GM19193 (cell line): ENCODE data around the gene CCS.
A peak's percentile ranks its signal among the peaks of the same experiment; 100 is the strongest.

ENCODE experiments used
- POLR2A ChIP-seq: IDR thresholded peaks from 4 replicates; pipeline ENCODE4 v1.6.1; 2011; ENCODE audit not compliant: insufficient read depth, insufficient read length; ENCODE audit errors: extremely low read depth

Gene CCS

DNA sequence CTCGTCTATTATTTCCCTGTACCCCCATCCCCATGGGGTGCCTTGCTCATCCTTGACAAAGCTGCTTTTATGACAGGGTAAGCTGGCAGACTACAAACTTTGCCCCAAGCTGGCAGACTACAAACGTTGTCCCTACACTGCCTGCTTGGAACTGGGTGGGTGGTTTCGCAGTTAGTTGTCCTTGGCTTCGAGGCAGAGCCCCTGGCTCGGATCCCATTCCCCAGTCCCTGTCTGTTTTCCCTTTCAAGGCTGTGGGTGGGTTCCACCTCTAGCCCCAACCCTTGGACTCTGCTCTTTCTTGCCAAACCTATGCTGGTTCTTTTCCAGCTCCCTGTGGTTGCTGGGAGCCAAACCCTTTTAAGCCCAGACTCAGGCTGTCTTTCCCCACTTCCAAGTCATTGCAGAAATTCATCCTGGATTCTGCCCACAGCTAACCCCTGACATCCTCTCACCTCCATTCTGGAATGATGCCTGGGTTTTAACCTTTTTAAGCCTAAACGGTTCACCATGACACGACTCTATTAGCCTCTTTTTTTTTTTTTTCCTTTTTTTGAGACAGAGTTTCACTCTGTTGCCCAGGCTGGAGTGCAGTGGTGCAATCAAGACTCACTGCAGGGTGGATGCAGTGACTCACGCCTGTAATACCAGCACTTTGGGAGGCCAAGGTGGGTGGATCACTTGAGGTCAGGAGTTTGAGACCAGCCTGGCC is 14.3 kb downstream of the CCS start:
- no peak for TF ChIP-seq POLR2A

DNA sequence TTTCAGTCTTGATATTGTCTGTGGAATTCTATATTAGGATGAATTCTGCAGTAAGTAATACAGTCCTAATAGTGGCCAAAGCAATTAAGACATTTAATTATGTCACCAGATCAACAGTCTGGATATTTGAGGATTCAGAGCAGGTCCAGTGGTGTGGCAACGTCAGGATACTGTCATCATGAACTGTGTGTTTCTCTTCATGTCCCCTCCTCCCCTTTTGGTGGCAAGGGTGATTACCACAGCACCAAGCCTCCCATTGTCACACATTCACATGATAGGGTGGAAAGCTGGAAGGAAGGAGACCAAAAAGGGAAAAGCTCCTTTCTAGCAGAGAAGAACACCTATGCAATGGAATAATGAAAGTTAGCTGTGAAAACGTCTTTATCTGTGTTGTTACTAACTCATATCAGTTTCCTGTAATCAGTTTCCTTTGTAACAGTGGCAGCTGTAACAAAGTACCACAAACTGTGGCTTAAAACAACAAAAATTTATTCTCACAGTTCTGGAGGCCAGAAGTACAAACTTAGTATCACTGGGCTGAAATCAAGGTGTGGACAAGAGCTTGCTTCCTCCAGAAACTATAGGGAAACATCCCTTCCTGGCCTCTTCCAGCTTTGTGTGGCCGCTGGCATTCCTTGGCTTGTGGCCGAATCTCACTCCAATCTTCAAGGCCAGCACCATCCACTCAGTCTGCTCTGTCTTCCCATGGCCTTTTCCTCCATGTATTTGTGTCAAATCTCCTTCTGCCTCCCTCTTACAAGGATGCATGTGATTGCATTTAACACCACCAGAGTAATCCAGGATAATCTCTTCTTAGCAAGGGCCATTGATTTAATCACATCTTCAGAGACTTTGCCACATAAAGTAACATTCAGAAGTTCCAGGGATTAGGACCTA is 17.0 kb downstream of the CCS start:
- TF ChIP-seq POLR2A = no peak

DNA sequence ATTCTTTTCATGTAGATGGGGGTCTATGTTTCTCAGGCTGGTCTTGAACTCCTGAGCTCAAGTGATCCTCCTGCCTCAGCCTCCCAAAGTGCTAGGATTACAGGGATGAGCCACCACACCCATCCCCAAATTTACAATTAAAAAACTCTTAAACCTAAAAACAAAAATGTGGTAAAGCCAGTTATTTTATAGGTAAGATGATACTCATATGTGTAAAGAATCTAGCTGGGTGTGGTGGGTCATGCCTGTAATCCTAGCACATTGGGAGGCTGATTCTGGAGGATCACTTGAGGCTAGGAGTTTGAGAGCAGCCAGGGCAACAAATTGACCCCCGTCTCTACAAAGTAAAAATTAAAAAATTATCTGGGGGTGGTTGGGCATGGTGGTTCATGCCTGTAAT is 19.5 kb downstream of the CCS start:
- TF ChIP-seq POLR2A = no peak

DNA sequence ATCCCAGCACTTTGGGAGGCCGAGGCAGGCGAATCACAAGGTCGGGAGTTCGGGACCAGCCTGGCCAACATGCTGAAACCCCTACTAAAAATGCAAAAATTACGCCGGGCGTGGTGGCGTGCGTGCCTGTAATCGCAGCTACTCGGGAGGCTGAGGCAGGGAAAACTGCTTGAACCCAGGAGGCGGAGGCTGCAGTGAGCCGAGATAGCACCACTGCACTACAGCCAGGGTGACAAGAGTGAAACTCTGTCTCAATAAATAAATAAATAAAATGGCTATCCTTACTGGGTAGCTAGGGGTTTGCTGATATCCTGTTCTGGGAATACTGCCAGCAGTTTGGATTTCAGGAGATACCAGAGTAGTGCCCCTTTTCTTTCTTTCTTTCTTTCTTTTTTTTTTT is 21.1 kb downstream of the CCS start:
- TF ChIP-seq POLR2A = no peak

DNA sequence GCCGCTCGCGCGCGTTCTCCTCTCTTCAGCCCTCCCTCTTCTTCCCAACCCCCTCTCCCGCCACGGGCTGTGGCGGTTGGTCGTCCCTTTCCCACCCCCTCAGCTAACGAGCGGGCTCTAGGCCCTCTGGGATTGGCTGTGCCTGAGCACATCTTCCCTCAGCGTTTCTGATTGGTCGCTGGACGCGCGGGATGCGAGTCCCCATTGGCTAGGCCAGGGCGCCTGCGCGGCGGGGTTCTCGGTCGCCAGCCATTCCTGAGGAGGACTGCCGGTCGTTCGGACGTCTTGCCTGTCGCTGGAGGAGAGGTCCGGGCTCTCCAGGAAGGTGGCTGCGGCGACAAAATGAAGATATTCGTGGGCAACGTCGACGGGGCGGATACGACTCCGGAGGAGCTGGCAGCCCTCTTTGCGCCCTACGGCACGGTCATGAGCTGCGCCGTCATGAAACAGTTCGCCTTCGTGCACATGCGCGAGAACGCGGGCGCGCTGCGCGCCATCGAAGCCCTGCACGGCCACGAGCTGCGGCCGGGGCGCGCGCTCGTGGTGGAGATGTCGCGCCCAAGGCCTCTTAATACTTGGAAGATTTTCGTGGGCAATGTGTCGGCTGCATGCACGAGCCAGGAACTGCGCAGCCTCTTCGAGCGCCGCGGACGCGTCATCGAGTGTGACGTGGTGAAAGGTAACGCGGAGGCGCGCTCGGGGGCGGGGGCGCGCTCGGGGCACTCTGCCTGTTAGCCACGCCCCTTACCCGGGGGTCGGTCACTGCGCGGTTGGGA is 23.6 kb downstream of the CCS start, which contains the start of gene RBM14:
TSS of gene RBM14 (plus strand) at position 252 of the 776 bp plus-strand sequence. CDS start at position 343, 91 bp downstream.
- peak; percentile 99 for TF ChIP-seq POLR2A

DNA sequence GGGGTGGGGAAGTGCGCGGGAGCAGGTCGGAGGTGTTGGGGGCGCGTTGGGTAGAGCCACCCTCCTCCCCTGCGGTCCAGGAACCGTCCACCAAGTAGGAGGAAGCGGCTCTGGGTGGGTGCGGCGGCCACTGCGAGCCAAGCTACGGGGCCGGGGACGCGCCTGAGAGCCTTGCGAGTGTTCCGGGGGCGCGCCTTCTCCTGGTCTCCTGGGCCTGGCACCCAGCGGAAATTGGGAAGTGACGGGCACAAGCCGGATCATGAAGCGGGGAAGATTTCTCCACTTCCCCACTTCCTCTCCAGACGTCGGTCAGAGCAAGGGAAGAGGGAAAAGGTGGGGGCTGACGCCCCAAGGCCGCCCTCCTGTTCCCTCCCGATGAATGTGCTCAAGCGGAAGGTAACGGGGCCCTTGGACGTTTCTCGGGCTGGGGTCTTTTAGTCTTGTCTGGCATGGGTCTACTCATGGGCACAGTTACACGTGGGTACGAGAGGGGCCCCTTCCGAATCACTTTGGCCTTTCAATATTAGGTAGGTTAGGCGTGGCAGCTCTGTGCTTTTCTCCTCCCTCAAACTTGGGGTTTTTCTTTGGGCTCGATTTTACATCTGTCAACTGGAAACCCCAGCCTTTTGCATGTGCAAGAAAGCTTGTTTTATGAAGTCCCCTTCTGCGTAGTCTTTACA is 24.3 kb downstream of the CCS start:
- TF ChIP-seq POLR2A = no peak

DNA sequence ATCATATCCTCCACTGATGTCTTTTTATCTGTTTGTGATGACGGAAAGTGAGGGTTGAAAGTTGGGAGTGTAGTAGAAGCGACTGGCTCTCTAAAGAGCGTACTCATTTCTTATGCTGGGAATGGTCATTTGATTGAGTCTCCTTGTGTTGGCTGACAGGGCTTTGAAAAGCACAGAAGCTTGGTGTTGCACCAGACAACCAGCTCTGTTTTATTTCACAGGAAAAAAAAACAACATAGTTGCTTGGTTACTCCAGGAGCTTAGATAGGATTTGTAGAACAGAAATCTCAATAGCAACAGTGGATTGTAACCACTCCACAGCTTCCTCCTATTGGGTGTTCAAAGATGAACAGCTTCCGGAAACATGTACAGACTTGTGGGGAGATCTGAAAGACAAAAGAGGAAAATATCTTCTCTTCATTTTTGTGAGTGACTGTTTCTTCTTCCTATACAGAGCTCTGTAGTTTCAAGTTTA is 26.1 kb downstream of the CCS start:
- no peak for TF ChIP-seq POLR2A

DNA sequence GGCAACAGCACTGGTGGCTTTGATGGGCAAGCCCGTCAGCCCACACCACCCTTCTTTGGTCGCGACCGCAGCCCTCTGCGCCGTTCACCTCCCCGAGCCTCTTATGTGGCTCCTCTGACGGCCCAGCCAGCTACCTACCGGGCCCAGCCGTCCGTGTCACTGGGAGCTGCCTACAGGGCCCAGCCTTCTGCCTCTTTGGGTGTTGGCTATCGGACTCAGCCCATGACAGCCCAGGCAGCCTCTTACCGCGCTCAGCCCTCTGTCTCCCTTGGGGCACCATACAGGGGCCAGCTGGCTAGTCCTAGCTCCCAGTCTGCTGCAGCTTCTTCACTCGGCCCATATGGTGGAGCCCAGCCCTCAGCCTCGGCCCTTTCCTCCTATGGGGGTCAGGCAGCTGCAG is 31.5 kb downstream of the CCS start:
- no peak for TF ChIP-seq POLR2A

DNA sequence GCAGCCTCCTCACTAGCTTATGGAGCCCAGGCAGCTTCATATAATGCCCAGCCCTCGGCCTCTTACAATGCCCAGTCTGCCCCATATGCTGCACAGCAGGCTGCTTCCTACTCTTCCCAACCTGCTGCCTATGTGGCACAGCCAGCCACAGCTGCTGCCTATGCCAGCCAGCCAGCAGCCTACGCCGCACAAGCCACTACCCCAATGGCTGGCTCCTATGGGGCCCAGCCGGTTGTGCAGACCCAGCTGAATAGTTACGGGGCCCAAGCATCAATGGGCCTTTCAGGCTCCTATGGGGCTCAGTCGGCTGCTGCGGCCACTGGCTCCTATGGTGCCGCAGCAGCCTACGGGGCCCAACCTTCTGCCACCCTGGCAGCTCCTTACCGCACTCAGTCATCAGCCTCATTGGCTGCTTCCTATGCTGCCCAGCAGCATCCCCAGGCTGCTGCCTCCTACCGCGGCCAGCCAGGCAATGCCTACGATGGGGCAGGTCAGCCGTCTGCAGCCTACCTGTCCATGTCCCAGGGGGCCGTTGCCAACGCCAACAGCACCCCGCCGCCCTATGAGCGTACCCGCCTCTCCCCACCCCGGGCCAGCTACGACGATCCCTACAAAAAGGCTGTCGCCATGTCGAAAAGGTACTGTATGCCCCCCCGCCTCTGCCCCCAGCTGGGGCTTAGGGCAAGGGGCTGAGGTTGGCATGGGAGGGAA is 32.2 kb downstream of the CCS start:
- no peak for TF ChIP-seq POLR2A

DNA sequence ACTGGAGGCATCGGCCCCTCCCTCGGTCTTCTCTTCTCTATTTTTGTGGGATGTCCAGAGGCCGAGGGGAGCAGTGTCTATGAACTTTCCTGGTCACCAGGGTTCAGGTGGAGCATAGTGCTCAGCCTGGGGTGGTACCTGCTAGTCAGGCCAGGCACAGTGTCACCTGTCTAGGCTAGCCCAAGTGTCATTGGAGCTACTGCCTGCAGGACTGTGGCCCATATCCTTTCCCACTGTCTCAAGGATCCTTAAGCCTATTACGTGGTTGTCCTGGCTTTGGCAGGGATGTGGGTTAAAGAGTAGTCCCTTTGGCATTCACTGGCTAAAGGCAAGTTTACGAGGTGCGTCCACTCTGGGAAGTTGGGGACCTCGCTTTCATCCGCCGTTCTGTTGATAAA is 32.8 kb downstream of the CCS start:
- peak; percentile 21 for TF ChIP-seq POLR2A

DNA sequence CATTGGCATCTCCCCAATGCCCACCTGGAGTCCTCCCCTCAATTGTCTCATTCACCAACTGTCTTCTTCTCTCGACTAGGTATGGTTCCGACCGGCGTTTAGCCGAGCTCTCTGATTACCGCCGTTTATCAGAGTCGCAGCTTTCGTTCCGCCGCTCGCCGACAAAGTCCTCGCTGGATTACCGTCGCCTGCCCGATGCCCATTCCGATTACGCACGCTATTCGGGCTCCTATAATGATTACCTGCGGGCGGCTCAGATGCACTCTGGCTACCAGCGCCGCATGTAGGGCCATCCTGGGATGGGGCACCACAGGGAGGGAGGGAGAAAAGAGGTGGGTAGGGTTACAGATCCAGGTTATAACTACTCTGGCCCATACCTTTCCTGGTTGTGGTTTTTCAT is 33.4 kb downstream of the CCS start:
- no peak for TF ChIP-seq POLR2A

DNA sequence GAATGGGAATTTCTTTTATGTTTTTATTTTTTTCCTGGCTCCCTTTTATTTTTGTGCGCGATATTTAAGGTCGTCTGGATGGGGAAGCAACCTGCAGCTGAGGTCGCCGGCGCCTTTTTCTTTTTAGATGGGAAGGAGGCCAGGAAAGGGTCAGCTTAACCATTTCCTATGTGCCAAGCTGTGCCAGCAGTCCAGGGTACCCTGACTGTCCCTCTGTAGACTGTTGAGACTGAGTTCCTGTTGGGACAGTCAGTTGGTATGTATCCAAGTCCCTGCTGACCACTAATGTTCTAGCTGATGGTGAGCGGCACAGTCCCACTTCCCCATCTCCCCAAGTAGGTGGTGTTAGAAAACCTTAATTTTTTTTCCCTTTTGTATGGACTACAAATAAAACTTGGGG is 33.9 kb downstream of the CCS start:
- no peak for TF ChIP-seq POLR2A

DNA sequence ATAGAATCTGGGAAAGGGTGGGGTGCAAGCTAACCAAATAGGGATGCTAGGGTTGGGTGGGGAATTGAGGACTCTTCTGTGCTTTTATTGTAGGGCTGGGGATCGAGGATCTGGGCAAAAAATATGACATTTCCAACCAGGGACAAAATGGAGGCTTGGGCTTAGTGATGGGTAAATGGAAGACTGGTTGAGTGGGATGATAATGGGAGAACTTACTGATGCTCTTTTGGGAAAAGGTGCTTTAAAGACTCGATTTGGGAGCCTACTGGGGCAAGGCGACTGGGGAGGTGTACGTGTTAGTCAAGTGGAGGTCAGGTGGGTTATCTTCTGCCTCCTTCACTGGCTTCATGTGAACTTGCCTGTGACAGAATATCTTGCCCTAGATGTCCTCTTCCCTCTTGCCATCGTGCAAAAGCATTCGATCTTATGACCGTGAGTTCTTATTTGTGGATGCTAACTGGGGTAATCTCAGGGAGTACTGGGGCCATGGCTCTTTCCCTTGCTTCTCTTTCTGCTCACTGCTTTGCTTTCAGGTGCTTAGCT is 35.1 kb downstream of the CCS start:
- TF ChIP-seq POLR2A = no peak

DNA sequence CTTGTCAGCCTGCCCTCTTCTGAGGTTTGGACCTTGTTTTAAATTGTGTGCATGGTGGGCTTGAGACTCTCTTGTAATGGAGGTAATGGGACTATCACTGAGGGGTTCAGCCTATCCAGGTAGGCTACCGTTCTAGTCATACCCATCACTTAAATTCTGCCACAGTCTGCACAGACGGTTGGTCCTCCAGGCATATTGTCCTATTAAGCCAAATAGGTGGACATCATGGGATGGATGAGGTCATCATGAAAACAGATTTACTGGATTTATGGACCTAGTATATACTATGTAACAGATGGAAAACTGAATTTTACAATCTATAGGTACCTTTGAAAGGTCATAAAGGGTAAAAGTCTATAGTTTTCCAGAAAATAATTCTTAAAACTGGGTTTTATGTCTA is 36.4 kb downstream of the CCS start:
- TF ChIP-seq POLR2A = no peak
